ENCODE measurements around the gene AQR. TPM values are rescaled to one million over a fixed set of nuclear protein-coding genes. Genes with fewer than 3 reads are reported as not detected.

The AQR gene
- 32.4 TPM for total RNA-seq
- long read RNA-seq, full-length matches to known transcripts: 17 of 27 reads
- long read RNA-seq, partial matches to known transcripts: 7 of 27 reads
- long read RNA-seq, other reads (novel, unspliced or antisense): 3 of 27 reads

- H3K27ac ChIP-seq: peak within 1 kb of the TSS; percentile 89
- ATAC-seq: peak; percentile 100
- no peaks in the 10 kb centered on the region for H3K36me3 ChIP-seq
- peak; percentile 97 for DNase-seq
- H3K27me3 ChIP-seq (ENCODE audit: low read depth): no peaks in the 10 kb centered on the region
- peak within 1 kb of the TSS; percentile 99 for H3K4me3 ChIP-seq
- intact Hi-C loops (cut with DNase I): no loop called here
- TF ChIP-seq CTCF (IDR thresholded peaks at IDR 0.05): peak; percentile 93
- H3K4me1 ChIP-seq: peaks cover 39% of the 10 kb centered on the region
- no peaks in the 10 kb centered on the region for H3K9me3 ChIP-seq
Measured at GRCh38 chr15:34969340-34970097, at the start of gene AQR. Gene AQR, minus strand, starts transcription at chr15:34969742. Its CDS starts 129 bp downstream, at chr15:34969613.

- ATAC-seq: no peak
- Histone ChIP-seq H3K4me1 (no peaks in the 10 kb centered on the region), H3K9me3 (no peaks in the 10 kb centered on the region), H3K36me3 (no peaks in the 10 kb centered on the region), H3K27me3 (ENCODE audit: low read depth) (no peaks in the 10 kb centered on the region), H3K4me3 (no peak overlapping the region), H3K27ac (no peak overlapping the region)
- TF ChIP-seq CTCF (IDR thresholded peaks at IDR 0.05): no peak
- no peak for DNase-seq
- intact Hi-C loops (cut with DNase I): no loop called here
Measured at GRCh38 chr15:35014241-35014640, 44.7 kb upstream of the AQR start.

- TF ChIP-seq CTCF (IDR thresholded peaks at IDR 0.05): no peak
- no peaks in the 10 kb centered on the region for H3K27me3 ChIP-seq (ENCODE audit: low read depth)
- H3K9me3 ChIP-seq: no peaks in the 10 kb centered on the region
Measured at GRCh38 chr15:35013370-35013769, 43.8 kb upstream of the AQR start.

GRCh38 chr15:35007397-35007796 lies 37.9 kb upstream of the AQR start:
- H3K4me3 ChIP-seq: no peak overlapping the region
- intact Hi-C loops (cut with DNase I): no loop called here
- no peak overlapping the region for H3K27ac ChIP-seq
- no peaks in the 10 kb centered on the region for H3K9me3 ChIP-seq
- H3K36me3 ChIP-seq: no peaks in the 10 kb centered on the region
- no peak for DNase-seq
- no peaks in the 10 kb centered on the region for H3K27me3 ChIP-seq (ENCODE audit: low read depth)
- TF ChIP-seq CTCF (IDR thresholded peaks at IDR 0.05): no peak
- no peak for ATAC-seq
- no peaks in the 10 kb centered on the region for H3K4me1 ChIP-seq

More at GRCh38 chr15:35013370-35013769, 43.8 kb upstream of the AQR start:
- H3K36me3 ChIP-seq: no peaks in the 10 kb centered on the region
- no peak overlapping the region for H3K4me3 ChIP-seq
- no peak for DNase-seq
- no peak overlapping the region for H3K27ac ChIP-seq
- ATAC-seq: no peak
- H3K4me1 ChIP-seq: no peaks in the 10 kb centered on the region
- intact Hi-C loops (cut with DNase I): no loop called here

GRCh38 chr15:35005933-35006332 lies 36.4 kb upstream of the AQR start:
- Histone ChIP-seq H3K4me3 (no peak overlapping the region), H3K36me3 (no peaks in the 10 kb centered on the region), H3K9me3 (no peaks in the 10 kb centered on the region), H3K4me1 (no peaks in the 10 kb centered on the region), H3K27ac (no peak overlapping the region), H3K27me3 (ENCODE audit: low read depth) (no peaks in the 10 kb centered on the region)
- intact Hi-C loops (cut with DNase I): no loop called here
- no peak for TF ChIP-seq CTCF (IDR thresholded peaks at IDR 0.05)
- no peak for ATAC-seq
- no peak for DNase-seq
